GM21723 (cell line): ENCODE results near the gene SERPINB7.
A peak's percentile ranks its signal among the peaks of the same experiment; 100 is the strongest.

Experiments used
- ATAC-seq: cut with Tn5 transposase; IDR thresholded peaks from one replicate; pipeline ENCODE4 v1.9.1; 2021; ENCODE audit warnings: mild to moderate bottlenecking, moderate library complexity; ENCODE audit not compliant: unreplicated experiment

SERPINB7 gene

GRCh38 chr18:63843008-63843407 lies 67.8 kb downstream of the SERPINB7 start:
- no peak for ATAC-seq

GRCh38 chr18:63844254-63844653 lies 69.0 kb downstream of the SERPINB7 start:
- ATAC-seq = peak; percentile 61

GRCh38 chr18:63848159-63848558 lies 72.9 kb downstream of the SERPINB7 start:
- ATAC-seq = peak; percentile 60

GRCh38 chr18:63850020-63850419 lies 74.8 kb downstream of the SERPINB7 start:
- peak; percentile 77 for ATAC-seq

GRCh38 chr18:63850636-63851035 lies 75.4 kb downstream of the SERPINB7 start:
- ATAC-seq = no peak
